Measurements from ENCODE around the gene PLD5.

DNA sequence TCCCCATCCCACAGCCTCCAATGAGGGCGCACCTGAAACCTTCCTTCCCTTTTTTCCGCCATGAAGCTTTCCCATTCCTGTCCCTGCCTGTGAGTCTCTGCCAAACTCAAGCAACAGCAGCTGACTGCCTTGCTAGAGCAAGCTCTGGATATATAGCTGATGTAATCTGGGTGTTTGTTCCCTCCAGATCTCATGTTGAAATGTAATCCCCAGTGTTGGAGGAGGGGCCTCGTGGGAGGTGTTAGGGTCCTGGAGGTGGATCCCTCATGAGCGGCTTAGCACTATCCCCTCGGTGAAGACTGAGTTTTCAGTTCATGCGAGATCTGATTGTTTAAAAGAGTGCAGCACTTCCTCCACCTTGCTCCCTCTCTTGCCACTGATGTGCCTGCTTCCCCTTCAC lies 321.2 kb downstream of the PLD5 start:
- TF ChIP-seq POLR2AphosphoS5 (IDR thresholded peaks at IDR 0.05; ENCODE audit: low read depth, low read length) (no peak), POLR2A (IDR thresholded peaks at IDR 0.05; ENCODE audit: low read depth, low read length) (no peak)
